GM12878 (cell line): Measurements from ENCODE around the gene ZNF350. TPM values are rescaled to one million over a fixed set of nuclear protein-coding genes. Genes with fewer than 3 reads are reported as not detected.
"Not testable (repeated sequence)": the region's sequence is repeated elsewhere in the genome, so short reads cannot be mapped to it uniquely, and the experiment has no call there.

Experiments used
- ATAC-seq: fragments of 200-7000 bp; cut with Tn5 transposase; 3 replicates; pipeline ENCODE4 v1.9.1; 2020; ENCODE audit warnings: mild to moderate bottlenecking, moderate library complexity
- BruUV-seq: library from RNA; stranded (reverse); fragments of 400-500 nt; replicated peaks from 2 replicates; lab custom pipeline; 2021; lab: Mats Ljungman, UMichigan
- CTCF ChIA-PET: fragments of 300-600 bp; sonication (Branson Sonifier 250); formaldehyde crosslinking; extraction: SDS; loops from one replicate; lab custom pipeline; 2021; ENCODE audit warnings: inconsistent platforms; lab: Yijun Ruan, JAX
- POLR2A ChIA-PET: fragments of 350-600 bp; formaldehyde crosslinking; extraction: SDS; loops from one replicate; lab custom pipeline; 2021; ENCODE audit warnings: inconsistent platforms; lab: Charles Lee
- RAD21 ChIA-PET: fragments of 300-600 bp; sonication (Branson Sonifier 250); formaldehyde crosslinking; loops from one replicate; lab custom pipeline; 2023; ENCODE audit warnings: antibody characterized with exemption; ENCODE audit not compliant: unreplicated experiment; lab: Charles Lee
- SMC1A ChIA-PET: fragments of 300-600 bp; sonication (Branson Sonifier 250); formaldehyde crosslinking; loops from one replicate; lab custom pipeline; 2023; ENCODE audit not compliant: unreplicated experiment, uncharacterized antibody; lab: Charles Lee
- DNase-seq: peaks from one replicate; pipeline ENCODE4 v3.0.0-alpha.2; 2011; ENCODE audit warnings: low read depth, low spot score
- FAIRE-seq: peaks from 3 replicates; lab custom pipeline; 2011; peaks lifted over from hg19 to GRCh38; lab: Jason Lieb, UNC
- H2AFZ ChIP-seq: 2 replicates; pipeline ENCODE4 v1.6.0; 2011; ENCODE audit warnings: low read depth, low read length, control low read depth; ENCODE audit not compliant: control insufficient read depth
- H3K27ac ChIP-seq: 2 replicates; pipeline ENCODE4 v1.5.1; 2011; ENCODE audit warnings: control low read depth; ENCODE audit not compliant: control insufficient read depth, insufficient read depth
- H3K27me3 ChIP-seq, 2 experiments: replicated peaks in 1 of 2; 2 replicates each; pipeline versions ENCODE4 v1.6.0 to v1.6.1; 2011; ENCODE audit warnings: low read length in 1 of 2; ENCODE audit not compliant: control insufficient read depth in 2 of 2, insufficient read depth in 2 of 2
- H3K36me3 ChIP-seq, 2 experiments: 2 replicates each; pipeline ENCODE4 v1.5.1; 2011; ENCODE audit warnings: low read length in 1 of 2; ENCODE audit not compliant: control insufficient read depth in 2 of 2, insufficient read depth in 2 of 2
- H3K4me1 ChIP-seq: 2 replicates; pipeline ENCODE4 v1.6.1; 2011; ENCODE audit warnings: mild to moderate bottlenecking, low read length, moderate library complexity, mixed read lengths; ENCODE audit not compliant: control insufficient read depth, insufficient read depth
- H3K4me2 ChIP-seq: 2 replicates; pipeline ENCODE4 v1.6.0; 2011; ENCODE audit warnings: control low read depth; ENCODE audit not compliant: control insufficient read depth, insufficient read depth
- H3K4me3 ChIP-seq: fragments of 200-600 bp; sonication (generic); 2 replicates; pipeline ENCODE4 v1.5.1; 2016
- H3K79me2 ChIP-seq: 2 replicates; pipeline ENCODE4 v1.6.0; 2011; ENCODE audit warnings: low read length; ENCODE audit not compliant: control insufficient read depth, insufficient read depth
- H3K9ac ChIP-seq: 2 replicates; pipeline ENCODE4 v1.8.0; 2011; ENCODE audit warnings: low read length, control low read depth, mixed read lengths; ENCODE audit not compliant: control insufficient read depth, insufficient read depth
- H3K9me3 ChIP-seq: replicated peaks from 3 replicates; pipeline ENCODE4 v1.5.1; 2011; ENCODE audit warnings: mild to moderate bottlenecking, low read length; ENCODE audit not compliant: control insufficient read depth, insufficient read depth
- H4K20me1 ChIP-seq: 2 replicates; pipeline ENCODE4 v1.6.0; 2011; ENCODE audit not compliant: control insufficient read depth, insufficient read depth
- ATF7 ChIP-seq: fragments of 450-650 bp; IDR thresholded peaks from 2 replicates; pipeline ENCODE4 v1.6.1; 2016; ENCODE audit warnings: low read depth, mild to moderate bottlenecking
- BRCA1 ChIP-seq: IDR thresholded peaks from 2 replicates; pipeline ENCODE4 v1.6.1; 2011; ENCODE audit warnings: low read depth, low read length, improper control_type of control experiment
- GATAD2B ChIP-seq: fragments of 450-650 bp; conservative IDR thresholded peaks from 2 replicates; pipeline ENCODE4 v1.6.1; 2017; ENCODE audit warnings: low read depth, mild to moderate bottlenecking, moderate library complexity
- HDAC6 ChIP-seq: fragments of 200-600 bp; sonication (generic); IDR thresholded peaks from one replicate; pipeline ENCODE4 v1.8.0; 2017; ENCODE audit warnings: antibody characterized with exemption; ENCODE audit not compliant: unreplicated experiment
- MEF2A ChIP-seq: IDR thresholded peaks from 2 replicates; pipeline ENCODE4 v1.6.1; 2011; ENCODE audit warnings: low read depth, mild to moderate bottlenecking, low read length, moderate library complexity; ENCODE audit not compliant: insufficient read depth
- NFXL1 ChIP-seq: fragments of 450-650 bp; IDR thresholded peaks from 2 replicates; pipeline ENCODE4 v1.6.1; 2017; ENCODE audit warnings: antibody characterized with exemption, mild to moderate bottlenecking, borderline replicate concordance
- NR2C2 ChIP-seq: IDR thresholded peaks from 2 replicates; pipeline ENCODE4 v1.6.1; 2011; ENCODE audit warnings: borderline replicate concordance, low read depth; ENCODE audit not compliant: control insufficient read depth, insufficient read length
- NR2F1 ChIP-seq: fragments of 450-650 bp; conservative IDR thresholded peaks from 2 replicates; pipeline ENCODE4 v1.6.1; 2017; ENCODE audit warnings: mild to moderate bottlenecking
- PKNOX1 ChIP-seq: fragments of 450-650 bp; IDR thresholded peaks from 2 replicates; pipeline ENCODE4 v1.6.1; 2016; ENCODE audit warnings: mild to moderate bottlenecking
- RFX5 ChIP-seq: IDR thresholded peaks from 2 replicates; pipeline ENCODE4 v1.6.1; 2011; ENCODE audit warnings: low read depth, low read length, improper control_type of control experiment
- RUNX3 ChIP-seq: IDR thresholded peaks from 2 replicates; pipeline ENCODE4 v1.6.1; 2012; ENCODE audit warnings: low read length, inconsistent platforms
- TAF1 ChIP-seq: IDR thresholded peaks from 2 replicates; pipeline ENCODE4 v1.6.1; 2011; ENCODE audit warnings: mild to moderate bottlenecking, low read depth, low read length, borderline replicate concordance
- ZNF384 ChIP-seq: IDR thresholded peaks from 2 replicates; pipeline ENCODE4 v1.6.1; 2012; ENCODE audit warnings: low read depth, mild to moderate bottlenecking, low read length, improper control_type of control experiment, borderline replicate concordance
- WGBS: methylation state at CpG from one replicate; pipeline ENCODE4 v1.1.6; 2016; ENCODE audit warnings: low lambda C conversion rate; ENCODE audit not compliant: insufficient replicate concordance, insufficient coverage; ENCODE audit errors: missing lambda C conversion rate; 5-methylcytosine and 5-hydroxymethylcytosine counted together
- in situ Hi-C: fragments of 300-500 bp; cut with MboI; formaldehyde crosslinking; loops from 9 replicates; pipeline ENCODE4 v1.14.3; 2018; ENCODE audit warnings: mixed read lengths
- intact Hi-C: fragments of 100-400 bp; cut with micrococcal nuclease; formaldehyde crosslinking; loops from one replicate; pipeline ENCODE4 v1.14.2; 2022; ENCODE audit not compliant: unreplicated experiment
- polyA plus RNA-seq, 11 experiments: library from polyadenylated mRNA; depleted of rRNA in 4 of 11; unstranded in 6 of 11; stranded (reverse) in 5 of 11; fragments of >200 nt; fragmentation: Nextera tagmentation in 4 of 11; fragmentation: Illumina TruSeq in 1 of 11; extraction: Ambion mirVana in 4 of 11; extraction: Trizol in 1 of 11; gene quantifications; 1 replicate in 1 of 11; 2 replicates in 10 of 11; pipeline versions ENCODE4 v1.2.1 to v1.2.3, GENCODE V29; 2011 to 2016; ENCODE audit warnings: inconsistent platforms in 2 of 11, missing spikeins in 2 of 11, low read depth in 1 of 11
- total RNA-seq, 4 experiments: library from RNA; depleted of rRNA in 3 of 4; stranded (reverse); fragments of >200 nt in 3 of 4; fragmentation: Illumina TruSeq in 1 of 4; extraction: Trizol in 1 of 4; gene quantifications; 2 replicates each; pipeline versions ENCODE4 v1.2.1 to v1.2.3, GENCODE V29; 2013 to 2021
- TF ChIP-seq, protein P1 (sequence below): fragments of 150-350 bp; IDR thresholded peaks from 2 replicates; pipeline ENCODE4 v1.6.1; 2016; ENCODE audit warnings: low read depth, low read length
- TF ChIP-seq, protein P2 (sequence below): IDR thresholded peaks from 2 replicates; pipeline ENCODE4 v1.6.1; 2011; ENCODE audit warnings: mild to moderate bottlenecking, low read depth, low read length, moderate library complexity; ENCODE audit not compliant: insufficient replicate concordance

The ZNF350 gene
- total and polyA plus RNA-seq, 10 of the 15 experiments (the other 5 are each of a cell fraction or from before 2014, with no cell fraction given) = 6.4 to 11.8 (median 10.0) TPM

DNA sequence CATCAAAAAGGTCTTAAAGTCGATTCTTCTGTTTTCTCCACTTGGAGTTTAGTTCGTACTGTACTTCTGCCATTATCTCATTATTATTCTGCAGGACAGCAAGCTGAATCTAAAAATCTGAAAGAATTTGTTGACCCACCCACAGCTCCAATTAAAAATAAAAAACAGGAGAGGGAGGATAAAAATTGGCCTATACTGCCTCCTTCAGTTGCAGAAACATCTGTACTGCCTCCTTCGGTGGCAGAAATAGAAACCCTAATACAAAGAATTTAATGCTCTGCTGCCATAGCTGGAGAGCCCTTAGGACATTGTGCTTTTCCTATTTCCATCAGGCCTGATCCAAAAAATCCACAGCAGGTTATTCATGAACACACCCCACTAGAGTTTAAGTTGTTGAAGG is 9.8 kb downstream of the ZNF350 start:
- DNase-seq = no peak
- intact Hi-C loops (no loop called here), in situ Hi-C loops (no loop called here)
- RAD21 ChIA-PET = no interaction called here
- 98% methylated on average over 3 of the region's 3 CpGs for WGBS
- Histone ChIP-seq H3K36me3 (peaks cover 2 to 8% of the 10 kb centered on the region in 2 experiments), H3K9ac (no peak overlapping the region), H3K27me3 (no peaks in the 10 kb centered on the region), H2AFZ (no peak overlapping the region), H4K20me1 (no peaks in the 10 kb centered on the region), H3K4me1 (no peaks in the 10 kb centered on the region), H3K9me3 (peaks cover 41% of the 10 kb centered on the region), H3K27ac (no peak overlapping the region), H3K79me2 (no peaks in the 10 kb centered on the region; the same call in 1 of the 2 replicates), H3K4me3 (no peak overlapping the region), H3K4me2 (no peak overlapping the region)
- CTCF ChIA-PET = no interaction called here
- no TSS peak for BruUV-seq
- no peak for ATAC-seq
- no peak for FAIRE-seq
- POLR2A ChIA-PET = no interaction called here
- SMC1A ChIA-PET = no interaction called here
- TF ChIP-seq, protein P1, sequence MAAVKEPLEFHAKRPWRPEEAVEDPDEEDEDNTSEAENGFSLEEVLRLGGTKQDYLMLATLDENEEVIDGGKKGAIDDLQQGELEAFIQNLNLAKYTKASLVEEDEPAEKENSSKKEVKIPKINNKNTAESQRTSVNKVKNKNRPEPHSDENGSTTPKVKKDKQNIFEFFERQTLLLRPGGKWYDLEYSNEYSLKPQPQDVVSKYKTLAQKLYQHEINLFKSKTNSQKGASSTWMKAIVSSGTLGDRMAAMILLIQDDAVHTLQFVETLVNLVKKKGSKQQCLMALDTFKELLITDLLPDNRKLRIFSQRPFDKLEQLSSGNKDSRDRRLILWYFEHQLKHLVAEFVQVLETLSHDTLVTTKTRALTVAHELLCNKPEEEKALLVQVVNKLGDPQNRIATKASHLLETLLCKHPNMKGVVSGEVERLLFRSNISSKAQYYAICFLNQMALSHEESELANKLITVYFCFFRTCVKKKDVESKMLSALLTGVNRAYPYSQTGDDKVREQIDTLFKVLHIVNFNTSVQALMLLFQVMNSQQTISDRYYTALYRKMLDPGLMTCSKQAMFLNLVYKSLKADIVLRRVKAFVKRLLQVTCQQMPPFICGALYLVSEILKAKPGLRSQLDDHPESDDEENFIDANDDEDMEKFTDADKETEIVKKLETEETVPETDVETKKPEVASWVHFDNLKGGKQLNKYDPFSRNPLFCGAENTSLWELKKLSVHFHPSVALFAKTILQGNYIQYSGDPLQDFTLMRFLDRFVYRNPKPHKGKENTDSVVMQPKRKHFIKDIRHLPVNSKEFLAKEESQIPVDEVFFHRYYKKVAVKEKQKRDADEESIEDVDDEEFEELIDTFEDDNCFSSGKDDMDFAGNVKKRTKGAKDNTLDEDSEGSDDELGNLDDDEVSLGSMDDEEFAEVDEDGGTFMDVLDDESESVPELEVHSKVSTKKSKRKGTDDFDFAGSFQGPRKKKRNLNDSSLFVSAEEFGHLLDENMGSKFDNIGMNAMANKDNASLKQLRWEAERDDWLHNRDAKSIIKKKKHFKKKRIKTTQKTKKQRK = no peak
- TF ChIP-seq NR2C2 = no peak
- no peak for TF ChIP-seq RFX5
- TF ChIP-seq HDAC6 = no peak
- TF ChIP-seq MEF2A = no peak
- TF ChIP-seq, protein P2, sequence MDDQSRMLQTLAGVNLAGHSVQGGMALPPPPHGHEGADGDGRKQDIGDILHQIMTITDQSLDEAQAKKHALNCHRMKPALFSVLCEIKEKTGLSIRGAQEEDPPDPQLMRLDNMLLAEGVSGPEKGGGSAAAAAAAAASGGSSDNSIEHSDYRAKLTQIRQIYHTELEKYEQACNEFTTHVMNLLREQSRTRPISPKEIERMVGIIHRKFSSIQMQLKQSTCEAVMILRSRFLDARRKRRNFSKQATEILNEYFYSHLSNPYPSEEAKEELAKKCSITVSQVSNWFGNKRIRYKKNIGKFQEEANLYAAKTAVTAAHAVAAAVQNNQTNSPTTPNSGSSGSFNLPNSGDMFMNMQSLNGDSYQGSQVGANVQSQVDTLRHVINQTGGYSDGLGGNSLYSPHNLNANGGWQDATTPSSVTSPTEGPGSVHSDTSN = no peak
- no peak for TF ChIP-seq BRCA1
- no peak for TF ChIP-seq RUNX3
- TF ChIP-seq GATAD2B = no peak
- TF ChIP-seq NR2F1 = no peak
- no peak for TF ChIP-seq ATF7
- no peak for TF ChIP-seq TAF1
- TF ChIP-seq NFXL1 = no peak
- TF ChIP-seq ZNF384 = no peak
- TF ChIP-seq PKNOX1 = no peak

- CTCF ChIA-PET, H3K4me1 ChIP-seq, RAD21 ChIA-PET, DNase-seq, ATAC-seq, FAIRE-seq, H3K4me3 ChIP-seq, H3K4me2 ChIP-seq, H4K20me1 ChIP-seq, H3K27me3 ChIP-seq, POLR2A ChIA-PET, H2AFZ ChIP-seq, H3K79me2 ChIP-seq, SMC1A ChIA-PET, intact Hi-C loops, H3K9ac ChIP-seq, H3K27ac ChIP-seq, in situ Hi-C loops, BruUV-seq: not testable (repeated sequence)
- peaks cover 2 to 15% of the 10 kb centered on the region in 2 experiments for H3K36me3 ChIP-seq
- H3K9me3 ChIP-seq = peaks cover 47% of the 10 kb centered on the region
- WGBS = 96% methylated on average over 17 of the region's 17 CpGs
Observed at GRCh38 chr19:51975787-51976186, 10.9 kb downstream of the ZNF350 start.
